Stimulated activated effector memory CD8-positive, alpha-beta T cell treated with anti-CD3 and anti-CD28 coated beads, Interleukin-12 subunit alpha, Interleukin-12 subunit beta, amount 100 ng/mL, for 72 hours (primary cell): ENCODE results near the gene EPG5.
"Not testable (repeated sequence)": the region's sequence is repeated elsewhere in the genome, so short reads cannot be mapped to it uniquely, and the experiment has no call there.

Experiments
- ATAC-seq: fragments of 150-1000 bp; cut with Tn5 transposase; 2 replicates; pipeline ENCODE4 v1.10.0; 2021
- DNase-seq, 2 donors: peaks; one replicate each; pipeline ENCODE4 v3.0.0; 2021 to 2022; ENCODE audit warnings: low spot score in 2 of 2
- H3K27ac Mint-ChIP-seq: one replicate; pipeline ENCODE4 v1.8.0; 2022; ENCODE audit warnings: mild to moderate bottlenecking, mixed read lengths
- H3K36me3 Mint-ChIP-seq: one replicate; pipeline ENCODE4 v1.8.0; 2022; ENCODE audit warnings: mild to moderate bottlenecking, mixed read lengths
- H3K4me1 Mint-ChIP-seq: one replicate; pipeline ENCODE4 v1.8.0; 2022; ENCODE audit warnings: mixed read lengths
- H3K4me3 Mint-ChIP-seq: one replicate; pipeline ENCODE4 v1.8.0; 2022; ENCODE audit warnings: mild to moderate bottlenecking, mixed read lengths
- H3K9me3 Mint-ChIP-seq: one replicate; pipeline ENCODE4 v1.8.0; 2022; ENCODE audit warnings: mixed read lengths

Gene EPG5

GRCh38 chr18:45995461-45995860 lies 28.3 kb upstream of the EPG5 start:
- DNase-seq (no peak), ATAC-seq (no peak)
- H3K9me3 Mint-ChIP-seq, result no peaks in the 10 kb centered on the region
- no peaks in the 10 kb centered on the region for H3K36me3 Mint-ChIP-seq
- H3K27ac Mint-ChIP-seq, result no peak overlapping the region
- H3K4me1 Mint-ChIP-seq, result peaks cover 16% of the 10 kb centered on the region
- H3K4me3 Mint-ChIP-seq, result no peak overlapping the region

GRCh38 chr18:45993438-45993837 lies 26.3 kb upstream of the EPG5 start:
- Mint-ChIP-seq H3K4me1 (peaks cover 11% of the 10 kb centered on the region), H3K27ac (no peak overlapping the region), H3K9me3 (no peaks in the 10 kb centered on the region), H3K36me3 (peaks cover 7% of the 10 kb centered on the region), H3K4me3 (no peak overlapping the region)
- DNase-seq (no peak), ATAC-seq (no peak)

- not testable (repeated sequence) for H3K36me3 Mint-ChIP-seq, H3K9me3 Mint-ChIP-seq, ATAC-seq, H3K4me3 Mint-ChIP-seq, H3K4me1 Mint-ChIP-seq, DNase-seq, H3K27ac Mint-ChIP-seq
These were observed 25.4 kb upstream of the EPG5 start for GRCh38 chr18:45992527-45992926.

- peaks cover 7% of the 10 kb centered on the region for H3K36me3 Mint-ChIP-seq
- H3K27ac Mint-ChIP-seq, result no peak overlapping the region
- no peaks in the 10 kb centered on the region for H3K9me3 Mint-ChIP-seq
- no peak for DNase-seq
- no peak for ATAC-seq
- no peak overlapping the region for H3K4me3 Mint-ChIP-seq
- peaks cover 6% of the 10 kb centered on the region for H3K4me1 Mint-ChIP-seq
These were observed 24.7 kb upstream of the EPG5 start for GRCh38 chr18:45991788-45992187.

GRCh38 chr18:45984546-45985235 lies 17.6 kb upstream of the EPG5 start:
- Mint-ChIP-seq H3K9me3 (no peaks in the 10 kb centered on the region), H3K4me1 (no peaks in the 10 kb centered on the region), H3K27ac (no peak overlapping the region), H3K36me3 (peaks cover 5% of the 10 kb centered on the region), H3K4me3 (no peak overlapping the region)
- no peak for ATAC-seq
- no peak for DNase-seq

- DNase-seq, result no peak
- ATAC-seq, result no peak
- Mint-ChIP-seq H3K9me3 (no peaks in the 10 kb centered on the region), H3K27ac (no peak overlapping the region), H3K4me1 (no peaks in the 10 kb centered on the region), H3K36me3 (no peaks in the 10 kb centered on the region), H3K4me3 (no peak overlapping the region)
These were observed 14.7 kb upstream of the EPG5 start for GRCh38 chr18:45981821-45982220.

- no peaks in the 10 kb centered on the region for H3K4me1 Mint-ChIP-seq
- no peaks in the 10 kb centered on the region for H3K9me3 Mint-ChIP-seq
- H3K27ac Mint-ChIP-seq, result no peak overlapping the region
- no peak overlapping the region for H3K4me3 Mint-ChIP-seq
- H3K36me3 Mint-ChIP-seq, result no peaks in the 10 kb centered on the region
- DNase-seq (no peak), ATAC-seq (no peak)
These were observed 13.1 kb upstream of the EPG5 start for GRCh38 chr18:45980229-45980628.

GRCh38 chr18:45978084-45978483 lies 11.0 kb upstream of the EPG5 start:
- DNase-seq (no peak), ATAC-seq (no peak)
- H3K36me3 Mint-ChIP-seq, result no peaks in the 10 kb centered on the region
- no peak overlapping the region for H3K4me3 Mint-ChIP-seq
- no peak overlapping the region for H3K27ac Mint-ChIP-seq
- H3K4me1 Mint-ChIP-seq, result no peaks in the 10 kb centered on the region
- no peaks in the 10 kb centered on the region for H3K9me3 Mint-ChIP-seq

GRCh38 chr18:45976974-45977373 lies 9.8 kb upstream of the EPG5 start:
- no peak for ATAC-seq
- no peak overlapping the region for H3K4me3 Mint-ChIP-seq
- no peaks in the 10 kb centered on the region for H3K9me3 Mint-ChIP-seq
- no peaks in the 10 kb centered on the region for H3K4me1 Mint-ChIP-seq
- no peak for DNase-seq
- H3K27ac Mint-ChIP-seq, result peak overlapping the region; percentile 20
- no peaks in the 10 kb centered on the region for H3K36me3 Mint-ChIP-seq

- Mint-ChIP-seq H3K4me1 (no peaks in the 10 kb centered on the region), H3K4me3 (no peak overlapping the region), H3K27ac (no peak overlapping the region), H3K36me3 (no peaks in the 10 kb centered on the region), H3K9me3 (no peaks in the 10 kb centered on the region)
- ATAC-seq (no peak), DNase-seq (no peak)
These were observed 9.4 kb upstream of the EPG5 start for GRCh38 chr18:45976566-45976965.

- peak; percentile 40 to 75 for DNase-seq
- H3K4me1 Mint-ChIP-seq, result no peaks in the 10 kb centered on the region
- no peak overlapping the region for H3K4me3 Mint-ChIP-seq
- H3K27ac Mint-ChIP-seq, result peak overlapping the region; percentile 6
- H3K9me3 Mint-ChIP-seq, result no peaks in the 10 kb centered on the region
- peak; percentile 93 for ATAC-seq
- H3K36me3 Mint-ChIP-seq, result no peaks in the 10 kb centered on the region
These were observed 7.0 kb upstream of the EPG5 start for GRCh38 chr18:45974088-45974536.

GRCh38 chr18:45964913-45965312 lies 2.2 kb downstream of the EPG5 start:
- ATAC-seq, H3K9me3 Mint-ChIP-seq, DNase-seq: not testable (repeated sequence)
- Mint-ChIP-seq H3K27ac (peak overlapping the region; percentile 30), H3K36me3 (peaks cover 30% of the 10 kb centered on the region), H3K4me3 (peak overlapping the region; percentile 97), H3K4me1 (peaks cover 54% of the 10 kb centered on the region)

GRCh38 chr18:45962866-45963265 lies 4.3 kb downstream of the EPG5 start:
- ATAC-seq (peak; percentile 67), DNase-seq (no peak)
- Mint-ChIP-seq H3K27ac (peak overlapping the region; percentile 92), H3K9me3 (no peaks in the 10 kb centered on the region), H3K36me3 (peaks cover 30% of the 10 kb centered on the region), H3K4me3 (peak overlapping the region; percentile 54), H3K4me1 (peaks cover 63% of the 10 kb centered on the region)

GRCh38 chr18:45962461-45962860 lies 4.7 kb downstream of the EPG5 start:
- Mint-ChIP-seq H3K27ac (peak overlapping the region; percentile 92), H3K4me3 (peak overlapping the region; percentile 54)
- no peak for DNase-seq

GRCh38 chr18:45959484-45959883 lies 7.6 kb downstream of the EPG5 start:
- not testable (repeated sequence) for H3K9me3 Mint-ChIP-seq, ATAC-seq, H3K27ac Mint-ChIP-seq, DNase-seq, H3K4me3 Mint-ChIP-seq
- Mint-ChIP-seq H3K4me1 (peaks cover 47% of the 10 kb centered on the region), H3K36me3 (peaks cover 42% of the 10 kb centered on the region)

More at GRCh38 chr18:45962461-45962860, 4.7 kb downstream of the EPG5 start:
- ATAC-seq, result peak; percentile 79
- peaks cover 30% of the 10 kb centered on the region for H3K36me3 Mint-ChIP-seq
- no peaks in the 10 kb centered on the region for H3K9me3 Mint-ChIP-seq
- peaks cover 59% of the 10 kb centered on the region for H3K4me1 Mint-ChIP-seq

- no peak overlapping the region for H3K27ac Mint-ChIP-seq
- ATAC-seq, result no peak
- DNase-seq, result no peak
- H3K9me3 Mint-ChIP-seq, result no peaks in the 10 kb centered on the region
- H3K4me1 Mint-ChIP-seq, result peaks cover 52% of the 10 kb centered on the region
- H3K4me3 Mint-ChIP-seq, result no peak overlapping the region
- peaks cover 47% of the 10 kb centered on the region for H3K36me3 Mint-ChIP-seq
These were observed 8.4 kb downstream of the EPG5 start for GRCh38 chr18:45958730-45959129.
